ENCODE results near the gene PIANP.
A peak's percentile ranks its signal among the peaks of the same experiment; 100 is the strongest.

PIANP gene

GRCh38 chr12:6688999-6689882 is 11.4 kb downstream of the PIANP start, which contains the start of gene ZNF384:
TSS of gene ZNF384 (minus strand) at chr12:6689375. CDS start at chr12:6679520, 9,855 bp downstream.
- peaks cover 60% of the 10 kb centered on the region for H3K79me2 ChIP-seq (ENCODE audit: insufficient read depth, low read length)
- H3K9ac ChIP-seq (ENCODE audit: low read length) = peak within 1 kb of the TSS; percentile 99
- H3K36me3 ChIP-seq (ENCODE audit: low read length) = no peaks in the 10 kb centered on the region
- no peaks in the 10 kb centered on the region for H3K27me3 ChIP-seq (ENCODE audit: low read length)
- no peaks in the 10 kb centered on the region for H3K9me2 ChIP-seq (replicated peaks; ENCODE audit: insufficient read depth, low read length)
- 0 out of 2 replicates have a peak, but pooled peaks cover 3% of the 10 kb centered on the region for H4K20me1 ChIP-seq (ENCODE audit: low read depth, low read length)
- H3K9me3 ChIP-seq (ENCODE audit: insufficient read depth, low read length) = no peaks in the 10 kb centered on the region
- peak within 1 kb of the TSS; percentile 92 for H3K27ac ChIP-seq (ENCODE audit: low read depth, low read length)
- peak within 1 kb of the TSS; percentile 93 for H3K4me3 ChIP-seq (ENCODE audit: insufficient read depth, low read length, poor library complexity, severe bottlenecking)
- TF ChIP-seq EZH2phosphoT487 (conservative IDR thresholded peaks at IDR 0.05; ENCODE audit: low read length) (no peak), CTCF (IDR thresholded peaks at IDR 0.05; ENCODE audit: insufficient read depth, low read length, poor library complexity, severe bottlenecking) (no peak)
- peak within 1 kb of the TSS; percentile 92 for H3K4me2 ChIP-seq (ENCODE audit: low read depth, low read length, poor library complexity, severe bottlenecking)
- H3F3A ChIP-seq (ENCODE audit: insufficient read depth) = 0 out of 2 replicates have a peak, but pooled peaks cover 14% of the 10 kb centered on the region
- peak within 1 kb of the TSS; percentile 50 for H2AFZ ChIP-seq (ENCODE audit: low read depth, low read length, severe bottlenecking)

- H3K9ac ChIP-seq (ENCODE audit: low read length) = peak overlapping the region; percentile 99
- H3K79me2 ChIP-seq (ENCODE audit: insufficient read depth, low read length) = peaks cover 67% of the 10 kb centered on the region
- peak overlapping the region; percentile 93 for H3K4me3 ChIP-seq (ENCODE audit: insufficient read depth, low read length, poor library complexity, severe bottlenecking)
- no peaks in the 10 kb centered on the region for H3K36me3 ChIP-seq (ENCODE audit: low read length)
- TF ChIP-seq CTCF (IDR thresholded peaks at IDR 0.05; ENCODE audit: insufficient read depth, low read length, poor library complexity, severe bottlenecking) (no peak), EZH2phosphoT487 (conservative IDR thresholded peaks at IDR 0.05; ENCODE audit: low read length) (no peak)
- no peaks in the 10 kb centered on the region for H3K9me2 ChIP-seq (replicated peaks; ENCODE audit: insufficient read depth, low read length)
- H3K27ac ChIP-seq (ENCODE audit: low read depth, low read length) = peak overlapping the region; percentile 92
- no peak overlapping the region for H2AFZ ChIP-seq (ENCODE audit: low read depth, low read length, severe bottlenecking)
- H3K4me2 ChIP-seq (ENCODE audit: low read depth, low read length, poor library complexity, severe bottlenecking) = peak overlapping the region; percentile 90
- H3F3A ChIP-seq (ENCODE audit: insufficient read depth) = 0 out of 2 replicates have a peak, but pooled peaks cover 14% of the 10 kb centered on the region
- H3K9me3 ChIP-seq (ENCODE audit: insufficient read depth, low read length) = no peaks in the 10 kb centered on the region
- H4K20me1 ChIP-seq (ENCODE audit: low read depth, low read length) = 0 out of 2 replicates have a peak, but pooled peaks cover 3% of the 10 kb centered on the region
- no peaks in the 10 kb centered on the region for H3K27me3 ChIP-seq (ENCODE audit: low read length)
Measured at GRCh38 chr12:6688543-6688998, 12.0 kb downstream of the PIANP start.

- Histone ChIP-seq H2AFZ (ENCODE audit: low read depth, low read length, severe bottlenecking) (no peak overlapping the region), H3K27me3 (ENCODE audit: low read length) (no peaks in the 10 kb centered on the region), H3K4me3 (ENCODE audit: insufficient read depth, low read length, poor library complexity, severe bottlenecking) (no peak overlapping the region), H3K9me3 (ENCODE audit: insufficient read depth, low read length) (no peaks in the 10 kb centered on the region), H3K27ac (ENCODE audit: low read depth, low read length) (no peak overlapping the region), H3K36me3 (ENCODE audit: low read length) (no peaks in the 10 kb centered on the region), H3F3A (ENCODE audit: insufficient read depth) (0 out of 2 replicates have a peak, but pooled peaks cover 14% of the 10 kb centered on the region), H3K9me2 (replicated peaks; ENCODE audit: insufficient read depth, low read length) (no peaks in the 10 kb centered on the region), H4K20me1 (ENCODE audit: low read depth, low read length) (0 out of 2 replicates have a peak, but pooled peaks cover 7% of the 10 kb centered on the region), H3K4me2 (ENCODE audit: low read depth, low read length, poor library complexity, severe bottlenecking) (no peak overlapping the region), H3K9ac (ENCODE audit: low read length) (no peak overlapping the region), H3K79me2 (ENCODE audit: insufficient read depth, low read length) (peaks cover 93% of the 10 kb centered on the region)
- TF ChIP-seq CTCF (IDR thresholded peaks at IDR 0.05; ENCODE audit: insufficient read depth, low read length, poor library complexity, severe bottlenecking) (no peak), EZH2phosphoT487 (conservative IDR thresholded peaks at IDR 0.05; ENCODE audit: low read length) (no peak)
Measured at GRCh38 chr12:6685814-6686213, 14.8 kb downstream of the PIANP start.
